GM21723 (cell line): ENCODE data around the gene MCC.

Experiments
- ATAC-seq: cut with Tn5 transposase; IDR thresholded peaks from one replicate; pipeline ENCODE4 v1.9.1; 2021; ENCODE audit warnings: mild to moderate bottlenecking, moderate library complexity; ENCODE audit not compliant: unreplicated experiment

The MCC gene

GRCh38 chr5:113230711-113231652, 257.3 kb downstream of the MCC start:
- ATAC-seq, result no peak

- no peak for ATAC-seq
Measured at GRCh38 chr5:113227798-113228197, 260.5 kb downstream of the MCC start.

GRCh38 chr5:113226116-113226736, 262.0 kb downstream of the MCC start:
- no peak for ATAC-seq

GRCh38 chr5:113225259-113225658, 263.0 kb downstream of the MCC start:
- no peak for ATAC-seq

GRCh38 chr5:113224605-113225065, 263.6 kb downstream of the MCC start:
- ATAC-seq, result no peak

GRCh38 chr5:113223831-113224604, 264.2 kb downstream of the MCC start:
- no peak for ATAC-seq

- no peak for ATAC-seq
Measured at GRCh38 chr5:113223315-113223714, 264.9 kb downstream of the MCC start.

GRCh38 chr5:113221294-113222176, 266.7 kb downstream of the MCC start:
- ATAC-seq, result no peak

- no peak for ATAC-seq
Measured at GRCh38 chr5:113219695-113220094, 268.6 kb downstream of the MCC start.

GRCh38 chr5:113218906-113219517, 269.2 kb downstream of the MCC start:
- no peak for ATAC-seq

GRCh38 chr5:113218200-113218599, 270.1 kb downstream of the MCC start:
- no peak for ATAC-seq

GRCh38 chr5:113217619-113218184, 270.6 kb downstream of the MCC start:
- ATAC-seq, result no peak

GRCh38 chr5:113216545-113216944, 271.7 kb downstream of the MCC start:
- no peak for ATAC-seq

GRCh38 chr5:113215401-113216060, 272.7 kb downstream of the MCC start:
- no peak for ATAC-seq

- ATAC-seq, result no peak
Measured at GRCh38 chr5:113214606-113215323, 273.5 kb downstream of the MCC start.

- ATAC-seq, result no peak
Measured at GRCh38 chr5:113213551-113214425, 274.5 kb downstream of the MCC start.

- no peak for ATAC-seq
Measured at GRCh38 chr5:113212244-113212920, 275.9 kb downstream of the MCC start.
